NCI-H2081 treated with DMSO at 0.1 percent for 48 hours (cell line): ENCODE measurements around the gene ASNSD1.
"Not testable (repeated sequence)": the region's sequence is repeated elsewhere in the genome, so short reads cannot be mapped to it uniquely, and the experiment has no call there.

ENCODE experiments used
- DNase-seq: peaks from one replicate; lab custom pipeline; 2025; lab: John Stamatoyannopoulos, UW

Gene ASNSD1

DNA sequence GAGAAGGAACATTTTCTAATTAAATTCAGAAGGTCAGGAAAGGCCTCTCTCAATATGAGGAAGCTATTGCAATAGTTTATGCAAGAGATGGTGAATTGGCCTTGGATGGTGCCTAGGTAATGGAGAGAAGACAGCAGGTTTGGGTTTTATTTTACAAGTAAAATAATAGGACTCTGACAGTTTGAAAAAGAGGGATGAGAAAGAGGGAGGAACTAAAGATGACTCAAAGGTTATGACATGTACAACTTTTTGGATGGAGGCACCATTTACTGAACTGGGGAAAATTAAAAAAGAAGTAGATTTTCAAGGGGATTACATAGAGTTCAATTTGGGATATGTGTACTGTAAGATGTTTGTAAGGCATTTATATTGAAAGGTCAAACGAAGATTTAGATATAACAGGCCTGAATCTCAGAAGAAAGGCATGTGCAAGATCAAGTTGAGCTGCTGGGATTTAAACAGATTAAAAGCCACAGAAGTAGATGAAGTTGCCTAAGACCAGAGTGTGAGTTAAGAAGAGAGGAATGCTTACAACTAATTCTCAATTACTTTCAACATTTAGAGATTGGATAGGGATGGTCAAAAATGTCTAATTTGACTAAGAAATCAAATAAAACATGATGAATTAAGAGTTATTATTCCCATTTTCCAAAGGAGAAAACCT is 12.3 kb upstream of the ASNSD1 start:
- no peak for DNase-seq

- DNase-seq, result no peak
These were observed 10.0 kb upstream of the ASNSD1 start for GRCh38 chr2:189651284-189651683.

DNA sequence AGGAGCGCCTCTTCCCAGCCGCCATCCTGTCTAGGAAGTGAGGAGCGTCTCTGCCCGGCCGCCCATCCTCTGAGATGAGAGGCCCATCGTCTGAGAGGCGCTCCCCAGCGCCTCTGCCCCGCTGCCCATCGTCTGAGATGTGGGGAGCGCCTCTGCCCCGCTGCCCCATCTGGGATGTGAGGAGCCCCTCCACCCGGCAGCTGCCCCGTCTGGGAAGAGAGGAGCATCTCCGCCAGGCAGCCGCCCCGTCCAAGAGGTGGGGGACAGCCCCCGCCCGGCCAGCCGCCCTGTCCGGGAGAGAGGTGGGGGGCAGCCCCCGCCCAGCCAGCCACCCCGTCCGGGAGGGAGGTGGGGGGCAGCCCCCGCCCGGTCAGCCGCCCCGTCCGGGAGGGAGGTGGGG is 7.8 kb upstream of the ASNSD1 start:
- not testable (repeated sequence) for DNase-seq

- DNase-seq, result no peak
These were observed 6.6 kb upstream of the ASNSD1 start for GRCh38 chr2:189654641-189655040.

DNA sequence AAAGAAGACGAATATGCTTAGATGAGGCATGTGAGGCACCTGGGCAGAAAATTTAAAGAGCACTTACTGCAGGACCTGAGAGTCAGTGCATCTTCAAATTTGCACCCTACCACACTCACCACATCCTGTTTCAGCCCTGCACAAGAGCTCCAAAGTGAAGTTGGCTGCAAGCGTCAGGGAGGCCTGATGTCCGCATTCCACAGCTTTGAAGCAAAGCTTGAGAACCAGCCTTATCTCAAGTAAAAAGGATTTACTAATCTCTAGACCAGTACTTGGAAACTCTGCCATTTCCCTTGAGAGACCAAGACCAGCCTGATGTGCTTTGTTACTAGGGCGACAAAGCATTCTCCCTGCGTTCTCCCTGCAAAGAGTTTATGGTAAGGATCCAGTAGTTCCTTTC is 3.4 kb upstream of the ASNSD1 start:
- no peak for DNase-seq

DNA sequence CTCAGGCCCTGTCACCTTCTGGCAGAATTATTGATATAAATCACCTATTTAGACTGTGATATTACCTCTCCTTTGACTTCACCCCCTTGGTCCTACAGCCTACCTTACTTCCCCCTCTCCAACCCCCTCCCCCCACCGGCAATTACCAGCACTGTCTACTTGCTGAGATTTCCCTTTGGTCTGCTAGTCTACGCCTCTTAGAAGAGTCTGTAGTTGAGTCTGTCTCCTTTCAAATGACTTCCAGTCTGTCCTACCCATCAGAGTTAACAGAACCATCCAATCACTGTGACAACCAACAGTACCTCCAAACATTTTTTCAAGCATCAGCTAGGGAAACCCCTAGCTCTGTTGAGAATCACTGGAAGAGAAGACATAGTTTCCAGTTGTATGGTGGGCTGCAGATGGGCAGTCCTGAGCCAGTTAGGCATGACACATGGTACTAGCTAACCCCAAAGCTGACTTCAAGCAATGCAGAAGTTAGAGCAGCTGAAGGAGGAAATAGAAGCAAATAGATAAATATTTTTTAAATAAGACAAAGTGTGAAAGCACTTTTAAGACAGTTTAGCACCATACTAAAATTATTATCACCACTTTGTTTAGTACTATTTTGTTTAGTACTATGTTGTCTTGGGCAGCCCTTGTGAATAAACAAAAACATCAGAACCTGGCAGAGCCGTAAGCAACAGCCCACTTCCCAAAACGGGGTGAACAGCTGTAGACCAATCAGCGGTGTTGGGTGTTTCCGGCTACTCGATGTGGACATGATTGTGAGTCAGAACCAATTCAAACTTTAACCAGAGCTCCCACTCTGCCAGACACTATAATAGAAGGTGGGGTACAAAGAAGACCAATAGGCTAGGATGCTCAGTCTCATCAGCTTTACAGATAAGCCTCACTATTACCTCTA is 2.7 kb upstream of the ASNSD1 start:
- no peak for DNase-seq

DNA sequence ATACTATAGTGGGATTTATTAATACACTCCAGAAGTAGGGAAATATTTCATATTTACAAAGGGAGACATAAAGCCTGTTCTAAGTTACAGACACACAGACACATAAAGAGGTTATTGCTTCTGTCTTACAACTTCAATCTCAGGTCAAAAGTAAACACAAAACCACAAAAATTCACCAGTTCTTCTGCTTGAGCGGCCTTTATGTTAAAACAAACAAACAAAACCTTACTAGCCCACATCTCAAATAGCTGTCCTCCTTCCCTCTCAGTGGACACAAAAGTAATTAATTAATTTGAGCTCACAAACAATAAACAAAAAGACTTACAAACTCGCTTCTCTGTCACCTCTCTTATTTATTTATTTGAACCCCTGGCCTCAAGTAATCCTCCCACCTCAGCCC is 1.5 kb upstream of the ASNSD1 start:
- no peak for DNase-seq

DNA sequence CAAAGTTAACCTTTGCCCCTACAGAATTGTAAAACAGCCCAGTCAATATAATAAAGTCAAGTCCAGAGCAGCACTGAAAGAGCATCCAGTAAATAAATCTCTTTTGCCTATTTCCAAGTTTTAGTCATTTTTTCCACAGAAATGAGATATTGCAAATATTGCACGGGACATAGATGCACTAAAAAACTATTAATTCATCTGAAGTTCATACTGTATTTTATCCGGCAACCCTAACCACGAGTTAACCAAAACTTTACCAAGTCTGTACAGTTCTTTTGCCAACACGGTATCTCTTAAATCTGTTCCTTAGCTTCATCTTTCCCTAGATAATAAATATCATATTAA is 484 bp upstream of the ASNSD1 start:
- no peak for DNase-seq

DNA sequence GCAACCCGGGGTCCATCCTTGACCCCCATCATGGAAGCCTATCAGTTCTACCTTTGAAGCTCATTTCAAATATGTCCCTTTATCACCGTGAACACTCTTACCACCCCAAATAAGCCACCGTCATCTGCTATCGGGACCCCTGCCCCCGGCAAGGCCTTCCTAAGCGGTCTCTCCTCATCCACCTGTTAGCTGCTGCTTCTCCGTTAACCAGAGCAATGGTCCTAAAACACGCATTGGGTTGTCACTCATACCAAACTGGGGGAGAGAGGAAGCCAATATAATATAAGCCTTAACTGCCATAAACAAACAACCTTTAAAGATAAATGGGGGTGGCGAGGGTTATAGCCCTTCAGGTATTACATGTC is 680 bp downstream of the ASNSD1 start:
- no peak for DNase-seq

- DNase-seq, result no peak
These were observed 1.5 kb downstream of the ASNSD1 start for GRCh38 chr2:189662669-189663226.

DNA sequence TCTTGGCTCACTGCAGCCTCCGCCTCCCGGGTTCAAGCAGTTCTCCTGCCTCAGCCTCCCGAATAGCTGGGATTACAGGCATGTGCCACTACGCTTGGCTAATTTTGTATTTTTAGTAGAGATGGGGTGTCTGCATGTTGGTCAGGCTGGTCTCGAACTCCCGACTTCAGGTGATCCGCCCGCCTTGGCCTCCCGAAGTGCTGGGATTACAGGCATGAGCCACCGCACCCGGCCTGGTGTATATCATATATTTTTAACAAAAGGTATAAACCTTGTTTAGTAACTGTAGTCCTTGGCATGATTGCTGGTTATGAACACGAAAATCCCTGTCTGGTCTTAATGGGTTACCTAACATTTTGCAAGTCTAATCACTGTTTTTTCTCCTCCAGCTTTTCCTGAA is 2.1 kb downstream of the ASNSD1 start:
- DNase-seq, result not testable (repeated sequence)

DNA sequence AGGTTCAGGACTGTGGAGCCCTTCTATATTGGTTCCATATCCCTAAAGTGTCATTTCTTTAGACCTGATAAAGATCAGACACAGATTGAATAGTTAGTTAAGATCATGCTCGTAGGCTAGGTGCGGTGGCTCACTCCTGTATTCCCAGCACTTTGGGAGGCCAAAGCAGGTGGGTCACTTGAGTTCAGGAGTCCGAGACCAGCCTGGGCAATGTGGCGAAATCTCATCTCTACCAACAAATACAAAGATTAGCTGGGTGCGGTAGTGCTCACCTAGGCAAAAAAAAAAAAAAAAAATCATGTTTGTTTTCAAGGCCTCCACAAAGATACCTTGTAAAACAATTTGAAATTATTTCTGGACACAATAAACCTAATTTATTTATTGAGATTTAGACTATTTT is 8.7 kb downstream of the ASNSD1 start:
- DNase-seq, result no peak

DNA sequence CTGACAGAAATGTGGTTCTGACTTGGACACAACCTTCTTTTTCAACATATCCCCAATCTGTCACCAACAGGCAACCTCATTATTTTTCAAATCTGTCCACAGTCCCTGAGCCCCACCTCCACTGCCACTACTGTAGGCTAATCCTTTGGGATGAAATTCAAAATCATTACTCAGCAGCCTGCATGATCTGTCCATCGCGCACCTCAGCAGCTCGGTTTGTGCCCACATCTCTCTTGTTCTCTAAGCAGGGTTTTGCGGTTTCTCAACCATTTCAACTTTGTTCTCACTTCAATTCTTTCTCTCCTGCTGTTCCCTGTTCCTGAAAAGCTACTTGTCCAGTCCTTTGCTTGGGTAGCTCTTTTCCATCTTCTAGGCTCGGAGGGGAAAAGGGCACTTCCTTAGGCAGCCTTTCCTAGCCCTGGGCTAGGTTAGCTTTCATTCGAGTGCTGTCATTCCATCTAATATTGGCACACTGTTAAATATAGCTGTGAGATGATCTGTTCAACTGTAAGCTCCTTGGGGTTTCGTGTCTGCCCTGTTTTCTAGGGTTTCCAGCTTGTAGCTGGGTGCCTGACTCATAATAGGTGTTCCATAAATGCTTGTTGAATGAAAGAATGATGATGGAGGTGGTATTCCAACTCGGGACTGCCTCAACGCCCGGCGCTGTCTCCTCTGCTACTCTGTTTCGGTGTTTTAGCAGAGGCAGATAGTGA is 12.6 kb downstream of the ASNSD1 start:
- no peak for DNase-seq

GRCh38 chr2:189674374-189675112 is 13.3 kb downstream of the ASNSD1 start, which contains the start of gene ANKAR:
Gene ANKAR, plus strand, starts transcription at chr2:189674670. Its CDS starts 1,821 bp downstream, at chr2:189676491.
- DNase-seq, result no peak

DNA sequence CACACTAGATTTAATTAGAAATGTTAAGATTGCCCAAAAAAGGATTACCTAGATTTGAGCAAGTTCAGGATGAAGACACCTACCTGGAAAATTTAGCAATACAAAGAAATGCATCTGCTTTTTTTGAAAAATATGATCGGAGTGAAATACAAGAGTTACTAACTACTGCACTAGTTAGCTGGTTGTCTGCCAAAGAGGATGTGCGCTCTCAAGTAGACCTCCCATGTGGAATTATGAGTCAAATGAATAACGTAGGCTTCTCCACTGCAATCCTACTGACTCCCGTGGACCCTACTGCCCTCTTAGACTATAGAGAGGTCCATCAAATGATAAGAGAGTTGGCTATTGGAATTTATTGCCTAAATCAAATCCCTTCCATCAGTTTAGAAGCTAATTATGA is 15.2 kb downstream of the ASNSD1 start:
- DNase-seq, result no peak

DNA sequence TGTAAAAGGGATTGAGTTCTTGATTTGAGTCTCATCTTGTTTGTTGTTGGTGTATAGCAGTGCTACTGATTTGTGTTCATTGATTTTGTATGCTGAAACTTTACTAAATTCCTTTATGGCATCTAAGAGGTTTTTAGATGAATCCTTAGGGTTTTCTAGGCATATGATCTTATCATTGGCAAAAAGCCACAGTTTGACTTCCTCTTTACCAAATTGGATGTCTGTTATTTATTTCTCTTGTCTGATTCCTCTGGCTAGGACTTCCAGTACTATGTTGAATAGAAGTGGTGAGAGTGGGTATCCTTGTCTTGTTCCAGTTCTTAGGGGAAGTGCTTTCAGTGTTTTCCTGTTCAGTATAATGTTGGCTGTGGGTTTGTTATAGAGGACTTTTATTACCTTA is 18.0 kb downstream of the ASNSD1 start:
- DNase-seq, result no peak

- DNase-seq, result no peak
These were observed 19.9 kb downstream of the ASNSD1 start for GRCh38 chr2:189681203-189681602.

- DNase-seq, result no peak
These were observed 20.6 kb downstream of the ASNSD1 start for GRCh38 chr2:189681903-189682302.

DNA sequence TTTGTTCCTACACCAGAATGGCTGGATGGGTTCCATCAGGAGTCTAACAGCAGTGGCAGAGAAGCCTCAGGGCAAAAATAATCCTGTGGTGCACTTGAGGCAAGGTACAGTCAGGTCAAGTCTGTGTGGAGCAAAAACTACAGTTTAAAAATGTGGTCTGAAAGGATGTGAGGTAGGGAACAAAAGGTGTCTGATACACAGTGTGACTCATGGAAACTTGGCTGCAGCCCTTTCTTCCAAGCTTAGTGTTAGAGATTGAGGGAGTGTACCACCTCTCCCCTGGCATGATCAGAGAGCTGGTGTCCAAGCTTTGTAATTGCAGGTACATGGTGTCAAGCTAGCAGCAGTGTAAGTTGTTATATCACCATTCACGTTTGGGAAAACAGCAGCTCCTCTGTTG is 22.1 kb downstream of the ASNSD1 start:
- DNase-seq, result no peak

GRCh38 chr2:189684811-189685210 is 23.6 kb downstream of the ASNSD1 start:
- no peak for DNase-seq

GRCh38 chr2:189685540-189686229 is 24.4 kb downstream of the ASNSD1 start:
- no peak for DNase-seq
